Right lung (tissue), 5 donors: ENCODE data around the gene OSBPL5. TPM values are rescaled to one million over a fixed set of nuclear protein-coding genes. Genes with fewer than 3 reads are reported as not detected.

Source experiments
- DNase-seq, 2 donors: peaks; one replicate each; pipeline ENCODE4 v3.0.0-alpha.2; 2013
- polyA plus RNA-seq, 5 donors: library from polyadenylated mRNA; unstranded; fragments of 120-200 nt; gene quantifications; one replicate each; pipeline versions ENCODE4 v1.2.1 to v1.2.3, GENCODE V29; 2013; ENCODE audit warnings: inconsistent platforms in 1 of 5, low replicate concordance in 1 of 5; ENCODE audit not compliant: insufficient read length in 5 of 5, insufficient read depth in 1 of 5

OSBPL5 gene
- polyA plus RNA-seq, 5 donors = 18.3 to 36.7 (median 27.8) TPM

DNA sequence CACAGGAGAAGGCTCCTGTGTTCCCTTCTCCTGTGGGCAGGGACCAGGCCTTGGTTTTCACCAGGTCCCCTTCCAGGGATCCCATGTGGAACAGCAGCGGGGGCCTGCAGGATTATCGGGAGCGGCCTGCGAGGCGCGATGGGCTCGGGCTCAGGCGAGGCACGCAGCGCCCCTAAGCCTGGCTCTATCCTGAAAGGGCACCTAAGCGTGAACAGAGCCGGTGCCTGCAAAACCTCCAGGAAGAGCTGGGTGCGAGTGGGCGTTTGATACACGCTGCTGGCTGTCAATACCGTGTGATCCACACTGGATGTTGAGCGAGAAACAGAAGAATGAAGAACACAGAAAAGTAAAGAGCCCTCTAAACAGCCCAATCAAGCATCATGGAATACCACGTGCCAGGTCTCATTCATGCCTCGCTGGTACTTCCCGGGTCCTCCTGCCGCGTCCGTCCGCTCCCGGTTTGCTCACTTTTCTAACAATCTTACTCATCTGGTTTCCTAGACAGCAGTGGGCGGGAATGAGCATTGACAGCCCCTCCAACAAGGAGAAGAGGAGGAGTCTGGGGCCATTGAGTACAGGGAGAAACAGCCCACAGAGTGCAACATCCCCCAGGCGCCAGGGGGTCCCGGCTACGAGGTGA lies 12.5 kb downstream of the OSBPL5 start:
- DNase-seq = no peak

DNA sequence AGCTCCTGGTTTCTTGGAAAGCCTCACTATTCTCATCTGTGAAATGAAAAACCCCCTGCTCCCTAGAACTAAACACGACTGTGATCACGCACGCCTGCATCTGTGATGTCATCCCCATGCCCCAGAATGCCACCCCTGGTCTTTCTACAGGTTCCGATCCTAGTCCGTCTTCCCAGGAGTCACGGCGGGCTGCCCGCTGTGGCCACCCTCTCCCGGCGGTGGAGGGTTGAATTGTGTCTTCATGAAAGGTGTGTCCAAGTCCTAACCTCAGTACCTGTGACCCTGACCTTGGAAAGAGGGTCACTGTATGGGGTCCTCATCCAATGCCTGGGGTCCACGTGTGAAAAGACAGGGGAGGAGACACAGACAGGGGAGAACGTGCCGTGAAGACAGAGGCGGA lies 14.4 kb downstream of the OSBPL5 start:
- no peak for DNase-seq

DNA sequence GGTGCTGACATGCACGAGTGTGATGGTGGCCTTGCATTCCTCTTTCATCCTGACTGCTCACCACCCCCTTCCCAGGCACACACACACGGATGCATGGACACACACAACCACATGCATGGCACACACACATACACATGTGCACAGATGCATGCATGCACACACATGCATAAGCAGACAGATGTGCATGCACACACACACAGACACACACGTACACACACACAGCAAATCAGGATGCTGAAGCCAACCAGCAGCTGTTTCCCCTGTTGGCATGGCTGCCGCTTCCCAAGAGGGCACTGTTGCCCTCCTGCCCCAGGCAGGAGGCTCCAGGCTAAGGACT lies 15.3 kb downstream of the OSBPL5 start:
- DNase-seq = no peak

DNA sequence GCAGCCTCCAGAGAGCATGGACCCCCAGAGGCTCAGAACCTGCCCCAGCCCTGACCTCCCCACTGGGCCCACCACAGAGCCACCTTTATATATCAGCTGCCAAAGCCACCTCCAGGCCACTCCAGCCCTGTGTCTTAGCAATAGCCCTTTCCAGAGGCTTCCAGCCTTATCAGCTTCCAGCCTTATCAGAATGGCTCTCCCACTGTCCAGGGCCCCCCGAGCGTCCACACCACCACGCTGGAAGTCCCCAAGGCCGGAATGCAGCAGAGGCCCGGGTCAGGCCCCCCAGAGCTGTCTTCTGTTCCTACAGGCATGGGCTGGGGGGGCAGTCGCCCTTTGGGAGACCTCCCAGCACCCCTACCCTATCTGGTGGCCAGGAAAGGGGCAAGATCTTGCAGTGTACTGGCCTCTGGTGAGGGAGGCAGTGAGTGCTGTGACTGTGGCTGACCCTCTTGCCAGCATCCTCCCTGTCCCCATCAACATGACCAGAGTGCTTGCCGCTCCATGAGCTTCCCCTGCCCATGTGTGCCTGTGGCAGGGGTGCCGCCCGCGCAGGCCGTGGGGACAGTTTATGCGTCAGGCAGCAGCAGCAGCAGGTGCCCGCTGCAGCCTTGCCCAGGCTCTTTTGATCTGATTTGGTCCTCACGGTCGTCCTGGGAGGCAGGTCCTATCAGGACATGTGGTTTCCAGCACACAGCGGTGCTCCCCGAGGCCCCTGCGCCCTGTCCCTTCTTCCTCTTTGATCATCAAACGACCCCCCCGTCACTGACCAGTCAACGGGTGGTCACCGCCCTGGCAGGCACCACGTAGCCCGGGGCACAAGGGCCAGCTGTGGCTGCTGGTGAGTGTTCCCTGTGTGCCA lies 15.9 kb downstream of the OSBPL5 start:
- no peak for DNase-seq

DNA sequence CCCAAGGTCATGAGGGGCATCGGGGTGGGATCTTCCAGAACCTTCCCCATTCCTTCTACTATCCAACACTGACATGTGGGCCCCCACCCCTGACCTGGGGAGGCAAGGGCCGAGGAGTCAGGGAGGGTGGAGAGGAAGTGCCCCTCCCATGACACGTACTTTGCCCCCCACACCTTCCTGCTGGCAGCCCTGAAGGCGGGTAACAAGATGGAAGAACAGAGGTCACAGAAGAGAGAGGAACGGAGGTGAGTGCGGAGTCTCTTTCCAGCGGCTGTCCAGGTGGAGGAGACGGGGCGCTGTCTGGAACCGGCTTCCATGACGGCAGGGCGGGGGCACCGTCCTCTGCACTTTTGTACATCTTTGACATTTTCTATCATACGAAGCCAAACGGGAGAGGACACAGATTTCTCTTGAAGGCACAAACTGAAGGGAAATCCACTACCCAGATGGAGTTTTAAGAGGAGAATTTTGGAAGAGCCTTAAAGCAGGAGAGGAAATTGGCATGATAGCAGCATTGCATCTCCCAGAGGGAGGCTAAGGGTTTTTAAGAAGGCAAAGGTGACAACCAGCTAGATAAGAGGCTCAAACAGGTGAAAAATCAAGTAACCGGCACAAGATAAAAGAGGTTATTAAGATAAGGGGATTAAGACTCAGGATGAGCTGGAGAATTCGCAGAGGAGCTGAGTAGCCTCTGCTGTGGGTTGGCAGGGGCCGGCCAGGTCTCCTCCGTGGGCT lies 16.7 kb downstream of the OSBPL5 start:
- no peak for DNase-seq

DNA sequence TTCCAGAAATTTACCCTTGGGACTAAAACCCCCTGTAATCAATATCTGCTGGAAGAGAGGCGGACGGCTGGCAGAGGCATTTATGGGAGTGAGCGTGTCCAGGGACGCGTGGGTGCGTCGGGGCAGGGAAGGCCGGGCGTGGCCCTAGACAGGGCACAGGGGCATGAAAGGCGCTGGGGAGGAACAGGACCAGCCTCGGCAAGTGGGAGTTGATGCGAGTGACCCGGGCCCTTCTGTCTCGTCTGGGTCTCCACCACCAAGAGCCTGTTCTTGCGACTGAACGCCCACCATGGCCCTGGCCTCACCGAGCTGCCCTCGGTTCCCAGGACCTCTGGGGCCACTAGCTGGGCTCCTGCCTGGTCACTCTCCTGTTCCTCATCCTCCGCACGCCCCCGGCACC lies 17.5 kb downstream of the OSBPL5 start:
- no peak for DNase-seq

DNA sequence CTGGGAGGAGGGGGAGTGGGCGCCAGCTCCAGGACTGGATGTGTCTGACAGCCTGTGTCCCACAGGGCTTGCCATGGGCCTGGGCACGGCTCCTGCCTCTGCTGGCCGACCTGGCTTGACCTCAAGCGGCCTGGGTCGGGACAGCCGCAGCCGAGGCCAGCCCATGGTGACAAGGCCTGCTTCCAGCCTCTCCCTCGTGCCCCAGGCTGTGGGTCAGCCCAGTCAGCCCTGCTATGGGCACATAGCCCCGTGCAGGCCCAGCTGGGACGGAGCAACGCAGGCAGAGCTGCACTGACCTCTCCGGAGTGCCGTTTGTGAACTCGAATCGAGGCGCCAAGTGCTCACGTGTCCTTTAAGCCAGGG lies 17.9 kb downstream of the OSBPL5 start:
- no peak for DNase-seq

DNA sequence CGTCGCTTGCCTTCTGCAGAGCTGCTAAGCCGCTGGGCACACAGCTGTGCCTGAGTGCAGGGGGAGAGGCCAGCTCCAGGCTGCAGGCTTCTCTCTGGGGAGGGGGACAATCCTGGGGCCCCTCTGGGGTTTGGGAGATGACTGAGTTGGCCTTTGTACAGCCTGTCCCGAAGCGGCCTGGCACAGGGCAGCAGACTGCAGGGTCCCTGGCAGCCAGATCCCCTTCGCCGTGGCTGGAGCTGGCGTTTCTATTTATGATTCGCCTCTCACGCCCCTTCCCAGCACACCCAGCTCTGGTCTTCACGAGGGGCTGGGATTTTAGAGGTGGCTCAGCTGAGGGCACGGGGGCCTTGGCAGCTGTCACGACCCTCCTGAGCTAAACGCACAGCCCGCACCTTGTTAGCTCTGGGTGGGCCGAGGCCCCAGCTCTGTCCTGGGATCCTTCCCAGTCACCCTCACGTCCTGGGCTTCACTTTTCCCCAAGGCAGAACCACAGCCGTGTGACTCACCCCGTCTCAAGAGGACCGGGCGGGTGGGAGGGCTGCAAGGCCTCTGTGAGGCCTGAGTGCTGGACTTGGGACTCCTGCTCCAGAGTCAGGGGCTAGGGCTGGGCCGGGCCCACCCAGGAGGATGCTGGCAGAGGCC lies 18.4 kb downstream of the OSBPL5 start:
- DNase-seq = no peak

DNA sequence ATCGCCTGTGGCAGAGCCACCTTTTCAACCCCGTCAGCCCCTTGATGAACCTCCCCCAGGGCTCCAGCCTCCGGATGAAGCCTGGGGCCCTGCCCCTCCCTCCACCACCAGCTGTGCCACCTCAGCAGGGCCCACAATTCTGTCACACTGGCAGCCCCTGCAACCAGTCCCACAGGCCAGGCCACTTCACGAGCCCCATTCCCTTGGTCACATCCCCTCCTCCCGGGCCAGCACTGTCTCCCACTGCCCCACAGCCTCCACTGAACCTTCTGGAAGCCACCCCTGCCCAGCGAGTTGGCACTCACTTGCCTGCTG lies 19.9 kb downstream of the OSBPL5 start:
- DNase-seq = no peak

DNA sequence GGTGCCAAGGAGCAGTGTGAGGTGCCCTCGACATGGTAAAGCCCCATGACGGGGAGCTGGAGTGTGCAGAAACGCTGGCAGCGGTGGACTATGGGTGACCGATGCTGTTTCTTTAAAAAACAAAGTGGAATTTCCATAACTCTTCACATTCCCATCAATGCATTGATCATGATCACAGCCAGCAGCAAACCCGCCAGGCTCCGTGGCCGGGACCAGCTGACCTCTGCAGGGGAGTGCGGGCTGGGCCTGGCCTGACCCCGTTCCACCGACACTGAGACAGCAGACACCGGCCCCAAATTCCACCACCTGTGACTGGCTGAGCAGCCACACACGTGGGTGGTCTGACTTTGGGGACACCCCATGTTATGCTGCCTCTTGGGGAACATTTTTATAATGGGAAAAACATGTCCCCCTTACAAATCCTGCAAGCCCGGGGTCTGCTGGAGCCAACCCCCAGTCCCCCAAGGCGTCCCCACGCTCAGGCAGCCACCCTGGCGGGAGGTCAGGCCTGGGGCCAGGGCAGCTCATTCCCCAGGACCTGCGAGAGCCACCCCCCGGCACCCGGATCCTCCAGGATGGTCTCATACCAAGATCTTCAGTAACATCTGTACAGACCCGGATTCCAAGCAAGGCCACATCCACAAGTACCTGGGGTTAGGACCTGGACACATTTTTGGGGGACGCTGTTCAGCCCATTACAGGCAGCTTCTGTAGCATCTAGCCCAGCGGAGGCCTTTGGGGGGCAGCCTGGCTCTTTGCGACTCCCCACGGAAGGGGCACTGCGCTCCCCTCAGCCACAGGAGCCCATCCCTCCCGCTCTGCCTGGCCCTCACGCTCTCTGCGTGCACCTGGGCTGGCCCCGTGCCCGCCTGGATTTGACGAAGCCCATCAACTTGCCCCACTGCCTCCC lies 20.6 kb downstream of the OSBPL5 start:
- no peak for DNase-seq

DNA sequence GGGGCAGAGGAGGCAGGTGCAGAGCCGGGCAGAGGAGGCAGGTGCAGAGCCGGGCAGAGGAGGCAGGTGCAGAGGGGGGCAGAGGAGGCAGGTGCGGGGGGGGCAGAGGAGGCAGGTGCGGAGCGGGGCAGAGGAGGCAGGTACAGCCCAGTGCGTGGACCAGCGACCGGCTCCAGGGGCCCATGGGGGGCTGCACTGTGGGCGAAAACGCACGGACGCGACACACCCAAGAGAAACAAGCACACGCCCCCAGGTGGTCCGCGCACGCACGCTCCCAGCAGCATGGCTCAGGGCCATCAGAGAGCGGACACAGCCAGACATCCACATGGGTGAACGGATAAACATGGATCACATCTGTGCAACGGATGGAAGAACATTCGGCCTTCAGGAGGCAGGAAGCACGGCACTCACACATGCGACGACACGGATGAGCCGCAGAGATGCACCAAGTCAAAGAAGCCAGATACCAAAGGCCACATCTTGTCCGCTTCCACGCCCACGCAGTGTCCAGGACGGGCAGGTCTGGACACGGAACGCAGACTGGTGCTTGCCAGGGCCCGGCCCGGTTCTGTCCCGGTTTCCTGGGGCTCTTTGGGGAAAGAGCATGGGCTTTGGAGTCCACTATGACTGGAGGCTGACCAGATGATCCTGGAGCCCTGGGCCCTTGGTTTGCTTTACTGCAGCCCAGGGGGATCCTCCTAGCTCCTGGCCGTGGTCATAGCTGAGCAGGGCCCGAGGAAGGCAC lies 21.8 kb downstream of the OSBPL5 start:
- no peak for DNase-seq

DNA sequence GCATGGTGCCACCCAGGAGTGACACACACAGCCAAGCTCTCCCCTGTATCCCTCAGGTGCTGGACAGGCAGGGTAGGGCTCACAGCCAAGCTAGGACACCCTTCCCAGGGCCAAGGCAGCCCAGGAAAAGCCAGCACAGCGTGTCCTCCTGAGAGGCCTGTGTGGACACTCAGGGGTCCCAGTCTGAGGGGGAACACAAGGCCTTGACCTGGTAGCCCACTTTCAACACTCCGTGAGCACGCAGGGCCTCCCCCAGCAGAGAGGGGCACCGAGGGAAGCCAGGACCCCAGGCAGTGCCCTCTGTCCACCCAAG lies 24.9 kb downstream of the OSBPL5 start:
- DNase-seq = no peak

DNA sequence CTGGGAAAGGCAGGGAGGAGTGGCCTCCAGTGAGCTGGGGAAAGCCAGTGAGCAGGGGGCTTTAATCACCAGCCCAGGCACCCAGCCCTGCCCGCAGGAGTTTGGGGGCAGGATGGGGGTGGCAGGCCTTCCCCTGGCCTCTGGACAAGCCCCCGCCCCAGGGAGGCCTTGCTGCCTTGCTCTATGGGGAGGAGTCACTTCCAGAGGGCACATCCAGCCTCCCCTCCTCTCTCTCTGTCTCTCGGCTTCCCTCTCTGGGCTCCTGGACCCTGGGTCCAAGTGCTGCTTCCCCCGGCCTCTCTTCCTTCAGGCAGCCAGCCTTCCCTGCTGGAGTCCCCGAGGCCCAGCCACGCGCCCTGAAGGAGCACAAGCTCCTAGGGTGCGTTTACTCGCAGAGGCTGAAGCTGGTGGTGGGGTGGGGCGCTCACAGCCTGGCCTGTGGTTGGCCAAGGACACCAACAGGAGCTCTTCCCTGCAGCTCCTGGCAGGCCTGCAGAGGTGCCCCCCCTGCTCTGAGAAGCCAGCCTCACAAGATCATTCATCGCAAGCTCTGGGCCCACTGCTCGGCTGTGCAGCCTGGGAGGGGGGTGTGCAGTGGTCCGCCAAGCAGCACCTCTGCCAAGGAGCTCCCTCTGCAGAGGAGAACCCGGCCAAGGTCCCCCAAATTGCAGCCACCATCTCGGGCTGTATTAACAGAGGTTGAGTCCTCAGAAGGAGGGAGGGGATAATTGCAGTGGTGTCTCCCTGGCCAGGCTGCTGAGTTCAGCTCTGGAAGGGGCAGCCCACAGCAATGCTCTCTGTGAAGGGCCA lies 25.4 kb downstream of the OSBPL5 start:
- no peak for DNase-seq

DNA sequence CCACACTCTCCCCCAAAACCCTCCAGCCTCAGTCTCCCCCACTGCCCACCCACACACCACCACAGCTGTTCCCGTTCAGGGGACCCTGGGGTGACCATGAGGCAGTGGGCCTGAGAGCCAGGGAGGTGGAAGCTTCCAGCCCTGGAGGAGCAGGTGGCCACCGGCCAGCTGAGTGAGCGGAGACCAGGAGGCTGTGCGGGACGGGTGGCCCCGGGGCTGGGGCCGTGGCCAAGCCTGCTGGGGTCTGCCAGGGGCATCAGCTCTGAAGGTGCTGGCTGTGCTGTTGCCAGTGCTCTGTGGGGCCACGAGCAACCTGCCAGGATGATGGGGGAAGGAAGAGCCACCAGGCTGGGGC lies 26.0 kb downstream of the OSBPL5 start:
- DNase-seq = no peak

DNA sequence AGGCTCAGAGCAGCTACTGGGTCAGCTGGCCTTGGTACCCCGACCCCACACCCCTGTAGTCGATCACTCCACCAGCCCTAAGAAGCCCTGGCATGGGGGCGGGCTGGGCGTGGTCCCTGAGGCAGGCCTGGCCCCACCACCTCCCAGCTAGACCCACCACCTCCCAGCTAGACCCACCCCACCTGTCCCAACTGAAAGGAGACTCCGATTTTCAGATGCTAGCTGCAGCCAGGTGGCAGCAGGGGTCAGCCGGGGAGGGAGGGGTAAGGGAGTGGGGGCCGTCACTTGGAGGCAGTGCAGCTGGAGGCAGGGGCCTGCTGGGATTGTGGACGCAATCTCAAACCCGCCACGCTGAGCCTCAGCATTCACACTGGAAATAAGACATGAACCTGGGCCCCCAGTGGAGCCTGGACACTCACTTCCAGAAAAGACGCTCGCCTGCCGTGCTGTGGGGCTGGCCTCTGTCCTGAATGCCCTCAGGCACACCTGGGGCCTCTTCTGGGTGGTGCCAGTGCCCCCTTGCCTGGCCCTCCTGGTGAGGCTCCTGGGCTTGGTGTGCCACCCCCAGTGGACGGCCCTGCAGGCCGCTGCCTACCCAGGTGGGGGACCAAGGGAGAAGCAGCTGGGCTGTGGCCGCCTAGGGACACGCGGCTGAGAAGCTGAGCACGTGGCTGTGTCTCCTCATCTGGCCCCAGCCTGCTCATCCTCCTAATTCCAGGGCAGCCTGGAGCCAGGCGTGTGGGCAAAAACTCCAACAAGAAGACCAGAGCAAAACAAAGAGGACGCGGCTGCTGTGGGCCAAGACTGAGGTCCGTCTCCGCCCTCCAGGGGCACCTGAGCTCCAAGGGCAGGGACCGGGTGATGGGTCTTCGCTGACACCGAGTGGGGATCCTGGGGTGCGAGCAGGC lies 26.7 kb downstream of the OSBPL5 start:
- no peak for DNase-seq

DNA sequence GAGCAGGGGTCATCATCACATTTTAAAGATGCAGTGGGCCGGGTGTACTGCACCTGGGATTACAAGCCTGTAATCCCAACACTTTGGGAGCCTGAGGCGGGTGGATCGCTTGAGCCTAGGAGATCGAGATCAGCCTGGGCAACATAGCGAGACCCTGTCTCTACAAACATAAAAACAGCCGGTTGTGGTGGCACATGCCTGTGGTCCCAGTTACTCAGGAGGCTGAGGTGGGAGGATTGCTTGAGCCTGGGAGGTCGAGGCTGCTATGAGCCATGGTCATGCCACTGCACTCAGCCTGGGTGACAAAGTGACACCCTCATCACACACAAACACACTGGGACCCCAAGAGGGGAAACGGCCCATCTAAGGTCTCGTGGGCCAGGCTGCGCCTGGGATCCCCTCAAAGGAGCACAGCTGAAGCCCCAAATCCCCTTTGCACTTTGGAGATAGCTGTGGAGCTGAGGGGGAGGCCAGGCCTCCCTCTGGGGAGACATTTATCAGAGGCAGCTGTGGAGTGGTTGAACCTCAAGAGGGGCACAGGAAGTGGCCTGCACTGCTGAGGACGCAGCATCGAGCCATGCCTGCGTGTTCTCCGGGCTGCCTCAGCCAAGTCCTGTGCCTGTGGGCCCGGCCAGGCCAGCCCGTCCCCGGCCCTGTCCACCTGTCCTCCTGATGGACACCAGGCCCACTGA lies 27.5 kb downstream of the OSBPL5 start:
- DNase-seq = no peak

DNA sequence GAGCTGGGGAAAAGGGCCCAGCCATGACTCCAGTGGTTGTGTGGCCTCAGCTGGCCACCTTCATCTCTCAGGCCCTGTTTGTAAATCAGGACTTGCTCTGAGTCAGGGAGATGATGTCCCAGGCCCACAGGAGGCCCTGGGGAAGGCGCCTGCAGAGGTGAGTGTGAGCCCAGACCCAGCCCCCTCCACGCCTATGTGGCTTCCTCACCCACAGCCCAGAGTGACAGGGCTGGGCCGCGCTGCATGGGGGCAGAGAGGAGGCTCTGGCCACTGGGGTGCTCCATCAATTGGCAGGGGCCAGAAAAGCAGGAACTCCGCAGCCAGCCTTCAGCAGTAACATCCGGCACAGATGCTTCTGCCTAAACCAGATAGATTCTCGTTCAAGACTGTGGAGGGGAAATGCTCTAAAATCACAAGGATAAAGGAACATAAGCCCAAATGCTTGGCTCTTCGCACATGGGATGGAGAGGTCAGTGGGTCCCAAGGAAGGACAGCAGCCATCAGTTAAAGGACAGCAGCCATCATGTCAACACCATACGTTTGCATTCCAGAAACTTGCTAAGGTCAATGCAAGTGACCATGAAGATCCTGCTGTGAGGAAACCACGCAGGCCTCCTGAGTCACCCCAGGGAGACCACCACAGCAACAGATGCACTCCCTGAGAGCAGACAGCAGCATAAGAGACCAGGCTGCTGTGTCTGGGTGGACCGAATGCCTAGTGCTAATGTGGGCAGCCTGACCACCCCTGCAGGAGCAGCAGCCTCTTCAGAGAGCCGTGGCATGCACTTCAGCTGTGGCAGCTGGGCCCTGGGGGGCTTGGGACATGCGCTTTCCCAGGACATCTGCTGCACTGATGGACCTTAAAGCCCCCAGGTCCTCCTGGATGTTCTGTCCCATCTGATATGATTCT lies 28.3 kb downstream of the OSBPL5 start:
- no peak for DNase-seq
